GM19372 (cell line): Measurements from ENCODE around the gene LARGE2.

Experiments used
- ATAC-seq: cut with Tn5 transposase; IDR thresholded peaks from one replicate; pipeline ENCODE4 v1.9.1; 2021; ENCODE audit warnings: mild to moderate bottlenecking, low read depth, moderate library complexity; ENCODE audit not compliant: unreplicated experiment

The LARGE2 gene

GRCh38 chr11:45922425-45923082 lies at the start of gene LARGE2:
TSS of gene LARGE2 (plus strand) at chr11:45922656. CDS start at chr11:45922883, 227 bp downstream.
- no peak for ATAC-seq

GRCh38 chr11:45876401-45876800 lies 46.1 kb upstream of the LARGE2 start:
- ATAC-seq = no peak

- no peak for ATAC-seq
These were observed 45.2 kb upstream of the LARGE2 start for GRCh38 chr11:45877221-45877620.

GRCh38 chr11:45877845-45878244 lies 44.6 kb upstream of the LARGE2 start:
- no peak for ATAC-seq

DNA sequence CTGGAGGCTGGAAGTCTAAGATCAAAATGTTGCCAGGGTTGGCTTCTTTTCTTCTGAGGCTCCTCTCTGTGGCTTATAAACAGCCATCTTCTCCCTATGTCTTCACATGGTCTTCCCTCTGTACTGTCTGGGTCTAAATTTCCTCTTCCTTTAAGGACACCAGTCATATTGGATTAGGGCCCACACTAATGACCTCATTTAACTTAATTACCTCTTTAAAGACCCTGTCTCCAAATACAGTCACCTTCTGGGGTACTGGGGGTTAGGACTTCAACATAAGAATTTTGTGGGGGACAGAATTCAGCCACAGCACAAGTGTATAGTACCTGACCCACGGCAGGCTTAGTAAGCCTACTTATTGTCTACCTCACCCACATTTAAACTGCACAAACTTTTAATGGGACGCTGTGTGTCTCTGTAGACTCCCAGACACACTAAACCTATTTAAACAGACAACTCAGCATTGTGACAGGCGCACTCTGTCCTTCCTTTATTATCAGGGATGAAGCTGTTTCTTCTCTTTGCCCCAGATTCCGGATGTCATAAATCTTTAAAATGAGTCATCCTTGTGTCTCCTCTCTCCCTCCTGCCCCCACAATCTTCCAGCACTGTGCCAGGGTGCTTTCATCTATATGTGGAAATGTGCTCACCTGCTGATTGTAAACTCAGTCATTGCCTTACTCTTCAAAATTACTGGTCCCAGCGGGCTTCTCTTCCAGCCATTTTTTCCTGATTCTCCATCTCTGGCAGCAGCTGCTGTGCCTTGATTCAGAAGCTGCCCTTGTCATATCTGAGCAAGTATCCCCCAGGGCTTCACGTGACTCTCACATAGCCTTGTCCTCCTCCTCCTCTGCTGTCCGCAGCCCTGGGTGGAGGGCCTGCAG lies 42.4 kb upstream of the LARGE2 start:
- no peak for ATAC-seq

DNA sequence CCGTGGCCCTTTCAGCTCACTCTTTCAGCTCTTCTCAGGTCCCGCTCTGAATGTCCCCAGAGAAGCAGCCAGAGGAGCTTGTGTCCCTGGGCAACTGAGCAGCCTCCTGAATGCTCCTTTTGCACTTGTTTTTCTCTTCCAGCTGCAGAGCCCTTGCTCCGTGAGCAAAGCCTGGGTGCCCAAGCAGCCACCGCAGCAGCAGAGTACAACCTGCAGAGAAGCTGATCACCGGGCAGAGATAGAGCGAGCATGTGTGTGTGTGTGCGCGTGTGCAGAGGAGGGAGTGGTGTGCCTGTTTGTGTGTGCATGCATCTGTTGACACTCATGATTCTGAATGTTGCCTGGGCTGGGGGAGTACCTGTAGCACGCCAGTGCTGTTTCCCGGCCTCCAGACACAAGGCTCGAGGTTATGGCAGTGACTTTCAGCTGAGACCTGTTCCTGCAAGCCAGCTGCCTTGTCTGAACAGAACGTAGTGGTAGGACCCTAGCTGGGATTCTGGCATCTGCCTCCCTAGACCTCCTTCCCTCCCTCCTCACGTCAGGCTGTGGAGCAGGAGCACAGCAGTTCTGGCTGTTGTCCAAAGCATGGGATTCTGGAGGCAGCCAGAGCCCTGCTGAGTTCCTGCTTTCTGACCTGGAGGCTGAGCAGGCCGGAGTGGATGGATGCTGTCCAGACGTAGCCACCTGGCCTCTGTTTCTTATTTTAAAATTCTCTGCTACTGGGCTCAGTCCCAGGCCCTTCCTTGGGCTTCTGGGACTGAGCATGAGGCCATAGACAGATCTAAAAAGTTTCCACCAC lies 41.5 kb upstream of the LARGE2 start:
- ATAC-seq = no peak

GRCh38 chr11:45881708-45882368 lies 40.6 kb upstream of the LARGE2 start:
- ATAC-seq = no peak

- ATAC-seq = no peak
These were observed 37.8 kb upstream of the LARGE2 start for GRCh38 chr11:45884596-45885185.

- no peak for ATAC-seq
These were observed 37.1 kb upstream of the LARGE2 start, which contains the start of gene MAPK8IP1 for GRCh38 chr11:45885274-45885920. TSS of gene MAPK8IP1 (plus strand) at chr11:45885651. CDS start at chr11:45885821, 170 bp downstream.

- no peak for ATAC-seq
These were observed 36.3 kb upstream of the LARGE2 start for GRCh38 chr11:45885921-45886721.

DNA sequence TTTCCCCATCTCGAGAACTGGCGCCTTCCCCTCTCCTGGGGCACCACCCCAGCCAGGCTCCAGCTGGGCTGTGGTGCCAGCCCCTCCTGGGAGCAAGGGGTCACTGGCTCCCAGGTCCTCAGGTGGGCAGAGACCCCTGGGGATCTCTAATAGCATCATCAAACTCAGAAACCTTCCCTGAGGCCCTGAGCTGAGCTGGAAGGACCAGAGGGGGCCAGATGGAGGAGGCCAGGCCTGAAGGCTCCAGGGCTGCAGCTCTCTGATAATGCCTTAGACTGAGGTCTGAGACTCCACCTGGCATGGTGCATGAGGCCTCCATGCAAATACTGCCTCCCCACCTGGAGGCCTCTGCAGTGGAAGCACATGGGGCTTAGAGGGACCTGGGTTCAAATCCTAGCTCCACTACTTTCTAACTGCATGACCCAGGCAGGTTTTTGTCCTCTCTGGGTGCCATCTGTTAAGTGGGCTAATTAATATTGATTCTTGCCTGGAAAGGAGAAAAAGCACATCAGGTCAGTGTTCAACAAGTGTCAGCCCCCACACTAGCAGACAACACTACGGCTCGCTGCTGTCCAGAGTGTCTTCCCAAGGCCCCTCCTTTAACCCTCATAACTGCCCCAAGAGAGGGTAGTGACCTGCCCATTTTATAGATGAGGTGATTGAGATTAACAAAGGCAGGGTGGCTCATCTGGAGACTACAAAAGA lies 35.5 kb upstream of the LARGE2 start:
- no peak for ATAC-seq

GRCh38 chr11:45887587-45887986 lies 34.9 kb upstream of the LARGE2 start:
- ATAC-seq = no peak

DNA sequence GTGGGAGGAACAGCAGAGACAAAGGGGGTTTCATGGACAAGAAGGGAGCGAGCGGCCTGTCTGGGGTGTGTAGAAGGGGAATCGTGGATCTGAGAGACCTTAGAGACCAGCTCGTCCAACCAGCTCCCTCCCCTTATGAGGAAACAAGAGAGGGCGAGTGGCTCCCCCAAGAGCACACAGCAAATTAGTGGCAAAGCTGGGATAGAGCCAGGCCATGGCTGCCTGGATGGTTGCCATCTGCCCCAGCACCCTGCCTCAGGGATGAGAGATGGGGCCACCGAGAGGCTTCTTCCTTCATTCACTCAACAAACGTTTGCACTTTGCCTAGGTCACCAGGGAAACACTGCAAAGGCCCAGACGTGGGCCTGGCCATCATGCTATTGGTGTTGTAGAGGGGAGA lies 32.9 kb upstream of the LARGE2 start:
- ATAC-seq = no peak

DNA sequence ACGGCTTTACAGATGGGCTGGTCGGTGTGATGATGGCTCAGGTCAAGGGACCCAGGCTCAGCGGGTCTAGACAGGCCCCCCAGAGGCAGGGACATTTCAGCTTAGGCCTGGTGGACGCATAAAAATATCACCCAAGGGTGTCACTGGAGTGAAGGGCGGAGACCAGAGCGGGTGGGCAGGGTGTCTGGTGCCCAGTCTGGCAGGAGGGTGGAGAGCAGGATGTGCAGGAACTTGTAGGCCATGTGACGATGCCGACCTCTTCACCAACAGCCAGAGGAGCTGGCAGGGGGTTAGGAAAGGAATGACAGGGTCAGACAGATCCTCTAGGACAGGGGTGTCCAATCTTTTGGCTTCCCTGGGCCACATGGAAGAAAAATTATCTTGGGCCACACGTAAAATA lies 32.5 kb upstream of the LARGE2 start:
- no peak for ATAC-seq

DNA sequence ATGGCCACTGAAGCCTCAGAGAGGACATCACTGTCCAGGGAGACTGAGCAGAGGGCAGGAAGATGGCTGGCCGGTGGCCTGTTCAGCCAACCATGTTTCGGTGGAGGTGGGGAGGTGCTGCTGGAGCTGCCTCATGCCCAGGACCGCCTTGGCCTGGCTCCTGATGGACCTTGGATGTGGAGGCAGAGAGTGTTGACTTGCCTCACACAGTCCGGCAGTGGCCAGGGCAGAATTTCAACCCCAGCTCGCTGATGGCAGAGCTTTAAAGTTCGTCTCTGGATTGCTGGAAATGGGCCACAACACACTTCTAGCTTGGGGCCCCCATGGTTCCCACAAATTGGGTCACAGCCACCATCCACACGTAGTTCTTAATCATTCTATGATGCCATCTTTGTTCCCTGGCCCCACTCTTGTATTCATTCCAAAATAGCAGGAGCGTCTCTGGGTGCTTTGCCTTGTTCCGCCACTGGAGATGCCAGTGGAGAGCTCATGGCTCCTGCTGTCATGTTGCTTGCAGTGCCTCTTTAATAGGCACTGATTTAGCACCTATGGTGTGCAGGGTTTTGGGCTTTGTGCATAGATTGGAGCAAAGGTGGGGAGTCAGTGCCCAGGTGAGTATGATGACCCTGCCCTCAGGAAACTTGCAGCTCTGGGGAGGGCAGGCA lies 31.4 kb upstream of the LARGE2 start:
- no peak for ATAC-seq

GRCh38 chr11:45892856-45893255 lies 29.6 kb upstream of the LARGE2 start:
- ATAC-seq = no peak

- no peak for ATAC-seq
These were observed 27.8 kb upstream of the LARGE2 start for GRCh38 chr11:45894555-45895247.
